Suprapubic skin (tissue), 4 donors: ENCODE data around the gene KCNH1. TPM values are rescaled to one million over a fixed set of nuclear protein-coding genes. Genes with fewer than 3 reads are reported as not detected.

Experiments used
- DNase-seq, 2 donors: peaks; one replicate each; pipeline ENCODE4 v3.0.0-alpha.2; 2019; ENCODE audit warnings: low spot score in 2 of 2
- H3K27ac ChIP-seq: fragments of 200-600 bp; sonication (generic); one replicate; pipeline ENCODE4 v1.5.1; 2019
- H3K27me3 ChIP-seq: fragments of 200-600 bp; sonication (generic); one replicate; pipeline ENCODE4 v1.5.1; 2019
- H3K36me3 ChIP-seq: fragments of 200-600 bp; sonication (generic); one replicate; pipeline ENCODE4 v1.5.1; 2019
- H3K4me1 ChIP-seq: fragments of 200-600 bp; sonication (generic); one replicate; pipeline ENCODE4 v1.5.1; 2019
- H3K4me3 ChIP-seq: fragments of 200-600 bp; sonication (generic); one replicate; pipeline ENCODE4 v1.5.1; 2019; ENCODE audit warnings: mild to moderate bottlenecking
- H3K9me3 ChIP-seq: fragments of 200-600 bp; sonication (generic); one replicate; pipeline ENCODE4 v1.5.1; 2019
- EP300 ChIP-seq: sonication (generic); formaldehyde crosslinking; IDR thresholded peaks from one replicate; pipeline ENCODE4 v1.6.1; 2017; ENCODE audit warnings: antibody characterized with exemption
- POLR2A ChIP-seq, 2 donors: fragments of 450-650 bp; IDR thresholded peaks; one replicate each; pipeline ENCODE4 v1.6.1; 2017; ENCODE audit warnings: antibody characterized with exemption in 2 of 2, mild to moderate bottlenecking in 2 of 2, moderate library complexity in 2 of 2
- POLR2AphosphoS5 ChIP-seq, 3 donors: sonication (generic); formaldehyde crosslinking; IDR thresholded peaks; one replicate each; pipeline ENCODE4 v1.6.1; 2017; ENCODE audit warnings: antibody characterized with exemption in 3 of 3
- WGBS: methylation state at CpG from one replicate; pipeline ENCODE4 v1.1.5; 2018; 5-methylcytosine and 5-hydroxymethylcytosine counted together
- total RNA-seq, 4 donors: library from RNA; depleted of rRNA; stranded (reverse); fragments of >200 nt; gene quantifications; one replicate each; pipeline ENCODE4 v1.1.0, GENCODE V29; 2016
- TF ChIP-seq, protein P1 (sequence below), 2 donors: fragments of 200-600 bp in 1 of 2; fragments of 450-650 bp in 1 of 2; sonication (generic) in 1 of 2; IDR thresholded peaks; one replicate each; pipeline ENCODE4 v1.5.1; 2016 to 2019; ENCODE audit warnings: antibody characterized with exemption in 2 of 2, mild to moderate bottlenecking in 1 of 2, moderate library complexity in 1 of 2

The KCNH1 gene
- total RNA-seq, 4 donors from 2014 or later: 1.1 TPM; not detected in 3

GRCh38 chr1:211135342-211135950 lies 1.5 kb upstream of the KCNH1 start:
- no peaks in the 10 kb centered on the region for H3K9me3 ChIP-seq
- H3K4me3 ChIP-seq: no peak overlapping the region
- H3K27me3 ChIP-seq: peaks cover 56% of the 10 kb centered on the region
- H3K4me1 ChIP-seq: peaks cover 15% of the 10 kb centered on the region
- H3K27ac ChIP-seq: no peak overlapping the region
- 28% methylated on average over 5 of the region's 5 CpGs for WGBS
- TF ChIP-seq POLR2A (IDR thresholded peaks at IDR 0.05) (no peak), EP300 (no peak), POLR2AphosphoS5 (IDR thresholded peaks at IDR 0.05) (no peak)
- TF ChIP-seq, protein P1, sequence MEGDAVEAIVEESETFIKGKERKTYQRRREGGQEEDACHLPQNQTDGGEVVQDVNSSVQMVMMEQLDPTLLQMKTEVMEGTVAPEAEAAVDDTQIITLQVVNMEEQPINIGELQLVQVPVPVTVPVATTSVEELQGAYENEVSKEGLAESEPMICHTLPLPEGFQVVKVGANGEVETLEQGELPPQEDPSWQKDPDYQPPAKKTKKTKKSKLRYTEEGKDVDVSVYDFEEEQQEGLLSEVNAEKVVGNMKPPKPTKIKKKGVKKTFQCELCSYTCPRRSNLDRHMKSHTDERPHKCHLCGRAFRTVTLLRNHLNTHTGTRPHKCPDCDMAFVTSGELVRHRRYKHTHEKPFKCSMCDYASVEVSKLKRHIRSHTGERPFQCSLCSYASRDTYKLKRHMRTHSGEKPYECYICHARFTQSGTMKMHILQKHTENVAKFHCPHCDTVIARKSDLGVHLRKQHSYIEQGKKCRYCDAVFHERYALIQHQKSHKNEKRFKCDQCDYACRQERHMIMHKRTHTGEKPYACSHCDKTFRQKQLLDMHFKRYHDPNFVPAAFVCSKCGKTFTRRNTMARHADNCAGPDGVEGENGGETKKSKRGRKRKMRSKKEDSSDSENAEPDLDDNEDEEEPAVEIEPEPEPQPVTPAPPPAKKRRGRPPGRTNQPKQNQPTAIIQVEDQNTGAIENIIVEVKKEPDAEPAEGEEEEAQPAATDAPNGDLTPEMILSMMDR (IDR thresholded peaks at IDR 0.05): peak; percentile 20 to 35
- DNase-seq: no peak
- no peaks in the 10 kb centered on the region for H3K36me3 ChIP-seq

DNA sequence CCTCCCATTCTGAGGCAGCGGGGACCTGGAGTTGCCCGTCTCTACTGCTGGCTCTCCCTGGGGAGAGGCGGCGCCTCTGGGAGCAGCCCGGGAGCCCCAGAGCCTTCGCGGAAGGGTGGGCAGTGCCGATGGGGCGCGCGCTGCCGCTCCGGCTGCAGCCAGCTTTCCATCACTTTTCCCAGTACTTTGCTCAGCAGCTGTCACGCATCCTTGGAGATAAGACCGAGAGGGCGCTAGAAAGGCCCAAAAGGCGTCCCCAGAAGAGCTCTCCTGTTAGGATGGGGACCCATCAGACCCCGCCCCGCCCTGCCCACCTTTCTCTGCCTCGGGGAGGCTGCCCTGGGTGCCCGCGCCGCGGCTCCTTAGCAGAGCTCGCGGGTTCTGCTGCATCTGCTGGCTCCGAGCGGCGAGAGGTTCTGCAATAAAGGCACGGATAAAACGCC lies 534 bp downstream of the KCNH1 start:
- Histone ChIP-seq H3K36me3 (no peaks in the 10 kb centered on the region), H3K27me3 (peaks cover 51% of the 10 kb centered on the region), H3K4me3 (peak overlapping the region; percentile 56), H3K9me3 (no peaks in the 10 kb centered on the region), H3K27ac (no peak overlapping the region), H3K4me1 (peaks cover 15% of the 10 kb centered on the region)
- TF ChIP-seq POLR2A (IDR thresholded peaks at IDR 0.05) (no peak), POLR2AphosphoS5 (IDR thresholded peaks at IDR 0.05) (no peak), EP300 (no peak)
- TF ChIP-seq, protein P1 (IDR thresholded peaks at IDR 0.05): no peak
- DNase-seq: no peak
- 2% methylated on average over 11 of the region's 31 CpGs for WGBS

- Histone ChIP-seq H3K36me3 (no peaks in the 10 kb centered on the region), H3K4me3 (peak overlapping the region; percentile 56), H3K4me1 (peaks cover 15% of the 10 kb centered on the region), H3K27ac (no peak overlapping the region), H3K27me3 (peaks cover 51% of the 10 kb centered on the region), H3K9me3 (no peaks in the 10 kb centered on the region)
- DNase-seq: no peak
- WGBS: 25% methylated on average over 16 of the region's 20 CpGs
- TF ChIP-seq, protein P1 (IDR thresholded peaks at IDR 0.05): no peak
- TF ChIP-seq EP300 (no peak), POLR2AphosphoS5 (IDR thresholded peaks at IDR 0.05) (no peak), POLR2A (IDR thresholded peaks at IDR 0.05) (no peak)
Observed at GRCh38 chr1:211132721-211133392, 1.1 kb downstream of the KCNH1 start.

DNA sequence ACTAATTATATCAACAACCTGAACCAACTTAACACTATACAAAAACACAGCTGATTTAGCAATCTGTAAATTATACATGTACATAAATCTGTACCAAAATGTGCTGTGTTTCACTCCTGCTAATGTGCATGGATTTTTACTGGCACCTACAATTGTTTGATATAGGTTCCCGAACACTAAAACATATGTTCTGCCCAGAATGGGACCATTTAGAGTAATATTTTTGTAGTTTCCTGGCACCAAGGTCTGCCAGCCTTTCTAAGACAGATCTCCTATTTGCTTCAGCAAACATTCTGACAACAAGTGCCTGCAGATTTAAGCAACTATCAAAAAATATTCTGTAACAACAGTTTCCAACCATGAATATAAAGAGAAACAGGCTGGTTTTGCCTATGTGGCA lies 4.2 kb downstream of the KCNH1 start:
- Histone ChIP-seq H3K27ac (no peak overlapping the region), H3K4me1 (peaks cover 15% of the 10 kb centered on the region), H3K9me3 (no peaks in the 10 kb centered on the region), H3K4me3 (no peak overlapping the region), H3K27me3 (peaks cover 38% of the 10 kb centered on the region), H3K36me3 (no peaks in the 10 kb centered on the region)
- WGBS: 76% methylated on average over 1 of the region's 1 CpG
- no peak for DNase-seq
- TF ChIP-seq, protein P1 (IDR thresholded peaks at IDR 0.05): no peak
- TF ChIP-seq POLR2A (IDR thresholded peaks at IDR 0.05) (no peak), POLR2AphosphoS5 (IDR thresholded peaks at IDR 0.05) (no peak), EP300 (no peak)

DNA sequence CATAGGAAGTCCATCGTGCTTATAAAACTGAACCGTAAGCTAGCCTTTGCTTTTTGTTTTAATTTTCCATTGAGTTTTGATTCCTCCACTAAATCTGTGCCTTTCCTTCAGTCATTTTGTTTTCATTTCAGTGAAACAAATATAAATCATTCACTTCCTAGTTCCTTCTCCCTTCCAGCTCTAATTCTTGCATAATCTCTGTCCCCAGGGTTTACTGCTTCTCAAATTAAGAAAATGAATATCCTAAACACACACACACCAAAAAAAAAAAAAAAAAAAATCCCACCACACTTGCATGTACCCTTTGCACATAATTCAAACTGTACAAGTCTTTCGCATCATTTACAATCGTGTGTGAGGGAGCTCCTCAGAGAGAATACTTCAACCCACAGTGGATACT lies 6.8 kb downstream of the KCNH1 start:
- WGBS: 52% methylated on average over 4 of the region's 4 CpGs
- Histone ChIP-seq H3K36me3 (no peaks in the 10 kb centered on the region), H3K4me1 (no peaks in the 10 kb centered on the region), H3K27ac (no peak overlapping the region), H3K4me3 (no peak overlapping the region), H3K9me3 (no peaks in the 10 kb centered on the region), H3K27me3 (peaks cover 16% of the 10 kb centered on the region)
- no peak for TF ChIP-seq EP300
- TF ChIP-seq, protein P1 (IDR thresholded peaks at IDR 0.05): no peak
- TF ChIP-seq POLR2AphosphoS5 (IDR thresholded peaks at IDR 0.05): no peak
- TF ChIP-seq POLR2A (IDR thresholded peaks at IDR 0.05): no peak
- no peak for DNase-seq
